GM18526 (cell line): Measurements from ENCODE around the gene KRTAP5-8.

Experiments
- POLR2A ChIP-seq: IDR thresholded peaks from 3 replicates; pipeline ENCODE4 v1.6.1; 2011; ENCODE audit not compliant: insufficient read length; ENCODE audit errors: extremely low read depth

Gene KRTAP5-8

DNA sequence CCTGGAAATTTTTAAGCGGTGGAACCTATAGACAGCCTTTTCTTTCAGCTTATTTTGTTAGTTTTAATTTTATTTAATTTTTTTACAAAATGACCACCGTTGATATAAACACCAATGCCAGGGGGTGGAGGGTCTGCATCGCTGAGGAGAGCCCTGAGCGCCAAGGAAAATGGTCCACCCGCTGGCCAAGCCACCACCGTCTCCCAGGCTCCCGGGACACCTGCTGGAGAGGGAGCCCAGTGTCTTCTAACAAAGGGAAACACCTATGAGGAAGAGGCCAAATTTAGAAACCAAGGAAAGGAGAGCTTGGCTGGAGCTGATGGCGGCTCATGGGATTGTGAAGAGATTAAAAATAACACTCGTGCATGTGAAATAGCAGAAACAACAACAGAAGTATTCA is 288 bp upstream of the KRTAP5-8 start:
- TF ChIP-seq POLR2A = no peak

DNA sequence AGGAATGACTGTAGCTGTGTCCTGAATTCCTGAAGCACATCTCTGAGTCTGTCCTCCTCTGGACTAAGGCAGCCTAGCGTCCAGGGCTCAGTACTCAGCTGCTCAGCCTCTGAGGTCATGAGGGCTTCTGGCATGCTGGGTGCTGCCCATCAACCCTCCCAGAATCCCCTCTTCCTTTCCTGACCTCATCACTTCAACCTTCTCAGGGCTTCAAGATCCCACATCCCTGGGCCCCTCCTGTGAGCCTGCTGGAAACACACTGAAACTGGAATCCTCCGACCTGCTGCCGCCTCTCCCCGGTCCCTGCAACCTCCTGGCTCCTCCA is 803 bp downstream of the KRTAP5-8 start:
- TF ChIP-seq POLR2A = no peak

DNA sequence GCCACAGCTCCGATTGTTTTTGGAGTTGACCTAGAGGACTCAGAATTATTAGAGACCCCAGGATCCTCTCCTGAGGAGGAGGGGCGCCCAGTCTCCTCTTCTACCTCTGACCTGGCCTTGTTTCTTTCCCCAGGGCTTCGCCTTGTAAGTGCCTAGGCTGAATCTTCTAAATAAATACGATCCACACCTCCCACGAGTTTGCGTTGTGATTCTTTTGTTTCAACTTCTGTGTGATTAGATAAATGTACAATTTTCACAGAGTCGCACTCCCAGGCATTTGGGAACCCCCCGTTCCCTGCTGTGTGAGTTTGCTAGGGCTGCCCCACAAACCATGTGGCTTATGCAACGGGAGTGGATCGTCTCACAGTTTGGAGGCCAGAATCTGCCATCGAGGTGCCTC is 1.2 kb downstream of the KRTAP5-8 start:
- TF ChIP-seq POLR2A = no peak

DNA sequence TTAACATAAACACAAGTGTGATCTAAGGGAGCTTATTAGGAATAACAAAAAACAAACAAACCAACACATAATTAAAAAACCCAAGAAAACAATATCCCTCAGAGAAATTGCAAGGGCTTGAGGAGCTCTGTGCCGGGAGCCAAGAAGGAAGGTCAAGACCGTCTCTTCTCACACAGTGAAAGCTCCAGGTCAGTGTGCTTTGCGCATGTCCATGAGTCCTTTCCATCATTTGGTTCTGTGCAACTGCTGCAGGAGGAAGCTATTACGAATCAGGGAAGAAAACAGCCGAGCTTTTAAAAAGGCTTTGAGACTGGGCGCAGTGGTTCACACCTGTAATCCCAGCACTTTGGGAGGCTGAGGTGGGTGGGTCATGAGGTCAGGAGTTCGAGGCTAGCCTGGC is 4.6 kb downstream of the KRTAP5-8 start:
- no peak for TF ChIP-seq POLR2A

DNA sequence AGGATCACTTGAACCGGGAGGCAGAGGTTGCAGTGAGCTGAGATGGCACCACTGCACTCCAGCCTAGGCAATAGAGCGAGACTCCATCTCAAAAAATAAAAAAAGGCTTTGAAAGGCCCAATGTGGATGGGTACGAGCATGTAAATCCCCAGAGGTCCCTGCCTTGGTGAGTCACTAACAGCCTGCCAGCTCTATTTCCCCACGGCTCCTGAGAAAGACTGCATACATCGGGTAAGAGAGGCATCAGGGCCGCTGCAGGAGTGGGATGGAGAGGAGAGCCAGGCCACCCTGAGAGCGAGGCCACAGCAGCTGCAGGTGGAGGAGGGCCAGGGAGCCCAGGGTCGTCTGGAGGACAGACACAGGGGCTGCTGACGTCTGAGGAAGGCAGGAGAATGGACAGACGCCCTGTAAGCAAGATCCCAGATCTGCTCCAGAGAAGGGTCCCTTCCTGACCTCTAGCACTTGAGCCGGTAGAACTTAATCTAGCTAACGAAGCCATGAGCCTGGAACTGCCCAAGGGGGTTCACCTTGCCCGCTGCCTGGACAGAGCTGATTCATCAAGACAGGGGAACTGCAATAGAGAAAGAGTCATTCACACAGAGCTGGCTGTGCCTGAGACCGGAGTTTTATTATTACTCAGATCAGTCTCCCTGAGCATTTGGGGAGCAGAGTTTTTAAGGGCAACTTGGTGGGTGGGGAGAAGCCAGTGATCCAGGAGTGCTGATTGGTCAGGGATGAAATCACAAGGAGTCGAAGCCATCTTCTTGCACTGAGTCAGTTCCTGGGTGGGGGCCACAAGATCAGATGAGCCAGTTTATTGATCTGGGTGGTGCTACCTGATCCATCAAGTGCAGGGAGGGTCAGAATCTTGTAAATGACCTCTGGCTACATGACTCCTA is 5.3 kb downstream of the KRTAP5-8 start:
- no peak for TF ChIP-seq POLR2A

DNA sequence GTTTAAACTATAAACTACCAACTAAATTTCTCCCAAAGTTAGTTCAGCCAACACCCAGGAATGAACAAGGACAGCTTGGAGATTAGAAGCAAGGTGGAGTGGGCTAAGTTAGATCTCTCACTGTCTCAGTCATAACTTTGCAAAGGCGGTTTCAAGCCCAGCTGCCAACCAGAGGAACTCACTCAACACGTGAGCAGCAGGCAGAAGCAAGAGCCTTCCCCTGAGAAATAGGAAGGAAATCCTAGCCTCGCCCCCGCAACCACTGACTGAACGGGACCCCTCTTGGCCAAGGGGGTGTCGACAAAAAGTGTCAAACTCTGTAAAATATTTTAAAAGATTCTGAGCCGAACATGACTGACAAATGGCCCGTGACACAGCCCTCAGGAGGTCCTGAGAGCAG is 6.0 kb downstream of the KRTAP5-8 start:
- TF ChIP-seq POLR2A = no peak

DNA sequence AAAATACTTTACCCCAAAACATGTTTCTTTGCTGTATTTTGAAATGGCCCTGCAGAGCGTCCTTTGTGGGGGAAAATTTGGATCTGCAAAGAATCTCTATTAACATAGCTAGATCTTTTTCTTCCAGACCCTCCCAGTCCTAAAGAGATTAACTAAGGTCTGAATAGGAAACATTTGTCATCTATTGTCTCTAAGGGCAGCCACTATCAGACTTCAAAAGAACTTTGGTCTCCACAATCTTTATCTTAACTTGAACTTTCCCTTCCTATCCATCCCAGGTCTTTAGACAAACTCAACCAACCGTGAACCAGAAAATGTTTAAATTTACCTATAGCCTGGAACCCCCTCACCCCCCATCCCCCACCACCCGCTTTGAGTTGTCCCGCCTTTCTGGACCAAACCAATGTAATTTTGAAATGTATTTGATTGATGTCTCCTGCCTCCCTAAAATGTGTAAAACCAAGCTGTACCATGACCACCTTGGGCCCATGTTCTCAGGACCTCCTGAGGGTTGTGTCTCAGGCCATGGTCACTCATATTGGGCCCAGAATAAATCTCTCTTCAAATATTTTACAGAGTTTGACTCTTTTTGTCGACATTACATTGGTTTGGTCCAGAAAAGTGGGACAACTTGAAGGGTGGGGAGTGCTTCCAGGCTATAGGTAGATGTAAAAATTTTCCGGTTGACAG is 6.8 kb downstream of the KRTAP5-8 start:
- TF ChIP-seq POLR2A = no peak

DNA sequence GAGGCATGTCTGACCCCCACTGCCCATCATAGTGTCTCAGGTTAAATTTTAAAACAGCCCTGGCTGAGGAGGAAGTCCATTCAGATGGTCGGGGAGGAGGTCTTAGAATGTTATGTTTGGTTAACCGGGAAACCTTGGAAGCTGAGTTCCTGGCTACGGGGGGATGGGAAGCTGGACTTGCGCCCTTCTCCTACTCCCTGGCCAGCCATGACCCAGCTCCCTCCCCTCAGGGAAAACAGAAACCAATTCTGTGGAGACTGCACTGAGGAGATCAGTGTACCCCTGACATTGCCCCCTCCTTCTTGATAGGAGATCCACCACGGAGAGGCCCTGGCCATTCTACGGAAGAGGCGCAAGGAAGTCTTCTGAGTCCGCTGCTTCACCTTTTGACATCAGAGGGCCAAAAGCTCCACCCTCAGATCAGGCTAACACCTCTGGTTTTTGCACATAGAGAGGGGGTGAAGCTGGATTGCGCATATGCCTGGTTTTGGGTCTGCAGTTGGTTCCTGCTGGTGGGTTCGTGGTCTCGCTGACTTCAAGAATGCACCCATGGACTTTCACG is 7.7 kb downstream of the KRTAP5-8 start:
- TF ChIP-seq POLR2A = no peak

DNA sequence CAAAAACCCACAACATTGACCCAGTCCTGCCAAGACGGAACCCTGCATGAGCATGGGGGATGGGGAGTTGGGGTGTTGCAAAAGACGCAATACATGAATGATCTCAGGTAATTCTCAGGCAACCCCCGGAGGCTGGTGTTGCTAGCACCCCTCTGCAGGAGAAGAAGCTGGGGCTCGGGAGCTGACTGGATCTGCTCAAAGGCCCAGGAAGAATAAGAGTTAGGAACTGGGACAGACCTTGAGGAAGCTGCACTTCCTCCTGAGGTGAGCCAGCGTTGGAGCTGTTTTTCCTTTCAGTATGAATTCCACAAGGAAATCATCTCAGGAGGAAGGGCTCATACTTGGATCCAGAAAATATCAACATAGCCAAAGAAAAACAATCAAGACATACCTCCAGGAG is 10.3 kb downstream of the KRTAP5-8 start, which contains the start of gene KRTAP5-9:
TSS of gene KRTAP5-9 (plus strand) at position 301 of the 400 bp plus-strand sequence. CDS start 238 bp downstream, outside the sequence.
- TF ChIP-seq POLR2A = no peak

DNA sequence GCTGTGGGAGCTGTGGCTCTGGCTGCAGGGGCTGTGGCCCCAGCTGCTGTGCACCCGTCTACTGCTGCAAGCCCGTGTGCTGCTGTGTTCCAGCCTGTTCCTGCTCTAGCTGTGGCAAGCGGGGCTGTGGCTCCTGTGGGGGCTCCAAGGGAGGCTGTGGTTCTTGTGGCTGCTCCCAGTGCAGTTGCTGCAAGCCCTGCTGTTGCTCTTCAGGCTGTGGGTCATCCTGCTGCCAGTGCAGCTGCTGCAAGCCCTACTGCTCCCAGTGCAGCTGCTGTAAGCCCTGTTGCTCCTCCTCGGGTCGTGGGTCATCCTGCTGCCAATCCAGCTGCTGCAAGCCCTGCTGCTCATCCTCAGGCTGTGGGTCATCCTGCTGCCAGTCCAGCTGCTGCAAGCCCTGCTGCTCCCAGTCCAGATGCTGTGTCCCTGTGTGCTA is 10.9 kb downstream of the KRTAP5-8 start:
- no peak for TF ChIP-seq POLR2A

DNA sequence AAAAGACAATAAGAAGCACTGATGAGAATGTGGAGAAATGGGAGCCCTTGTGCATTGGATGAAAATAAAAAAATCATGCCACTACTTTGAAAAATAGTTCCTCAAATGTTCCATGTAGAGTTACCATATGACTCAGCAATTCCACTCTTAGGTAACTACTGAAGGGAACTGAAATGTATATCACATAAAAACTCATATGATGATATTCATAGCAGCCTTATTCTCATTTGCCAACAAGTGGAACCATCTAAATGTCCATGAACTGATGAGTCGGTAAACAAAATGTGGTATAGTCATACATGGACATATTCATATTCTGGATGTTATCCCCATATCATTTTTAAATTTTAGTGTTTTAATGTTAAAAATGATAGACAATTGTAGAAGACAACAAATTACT is 13.9 kb downstream of the KRTAP5-8 start:
- TF ChIP-seq POLR2A = no peak

DNA sequence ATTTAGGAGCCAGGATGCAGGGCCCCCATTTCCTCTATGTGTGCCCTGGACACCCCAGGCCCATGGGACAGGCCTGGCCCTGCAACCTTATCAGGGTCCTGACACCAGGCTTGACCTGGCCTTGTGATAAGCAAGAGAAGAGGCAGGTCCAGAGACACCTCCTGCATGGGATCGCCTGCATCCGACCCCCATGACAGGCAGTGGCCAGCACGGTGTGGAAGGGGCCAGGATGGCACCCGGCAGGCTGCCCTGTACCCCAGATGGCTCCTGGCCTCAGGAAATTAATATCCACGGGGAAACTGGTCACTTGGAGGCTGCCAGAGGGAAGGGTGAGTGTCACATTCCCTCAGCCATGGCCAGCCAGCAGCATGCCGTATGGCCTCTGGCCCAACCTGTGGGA is 17.2 kb downstream of the KRTAP5-8 start:
- no peak for TF ChIP-seq POLR2A

DNA sequence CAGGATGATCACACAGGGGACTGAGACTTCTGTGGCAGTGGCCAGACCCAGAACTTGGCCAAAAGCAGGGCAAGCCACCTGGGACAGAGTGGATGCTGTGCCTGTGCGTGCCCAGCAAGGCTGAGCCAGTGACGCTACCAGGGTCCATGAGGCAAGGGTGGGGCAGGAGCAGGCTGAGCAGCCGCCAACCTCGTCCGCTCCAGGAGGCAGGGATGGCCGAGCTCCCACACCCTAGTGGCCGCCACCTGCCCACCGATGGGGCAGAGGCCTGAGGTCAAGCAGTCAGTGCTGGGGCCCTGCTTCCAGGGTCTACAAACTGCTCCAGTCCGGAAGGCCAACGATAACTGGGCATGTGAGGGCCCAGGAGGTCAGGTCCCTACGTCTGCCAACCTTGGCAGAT is 17.7 kb downstream of the KRTAP5-8 start:
- no peak for TF ChIP-seq POLR2A

DNA sequence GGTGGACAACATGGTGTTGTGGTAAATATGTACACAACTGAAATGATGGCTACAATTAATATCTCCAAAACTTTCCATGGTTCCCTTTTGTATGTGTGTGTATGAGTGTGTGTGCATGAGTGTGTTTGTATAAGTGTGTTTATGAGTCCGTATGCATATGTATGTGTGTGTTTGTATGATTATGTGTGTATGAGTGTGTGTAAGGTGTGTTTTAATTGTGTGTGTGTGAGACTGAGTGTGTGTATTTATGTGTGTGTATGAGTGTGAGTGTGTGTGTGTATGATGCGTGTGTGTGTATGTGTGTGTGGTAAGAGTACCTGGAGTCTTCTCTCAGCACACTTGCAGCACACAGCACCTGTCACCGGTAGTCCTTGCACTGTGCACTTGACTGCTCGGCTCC is 18.2 kb downstream of the KRTAP5-8 start:
- TF ChIP-seq POLR2A = no peak

DNA sequence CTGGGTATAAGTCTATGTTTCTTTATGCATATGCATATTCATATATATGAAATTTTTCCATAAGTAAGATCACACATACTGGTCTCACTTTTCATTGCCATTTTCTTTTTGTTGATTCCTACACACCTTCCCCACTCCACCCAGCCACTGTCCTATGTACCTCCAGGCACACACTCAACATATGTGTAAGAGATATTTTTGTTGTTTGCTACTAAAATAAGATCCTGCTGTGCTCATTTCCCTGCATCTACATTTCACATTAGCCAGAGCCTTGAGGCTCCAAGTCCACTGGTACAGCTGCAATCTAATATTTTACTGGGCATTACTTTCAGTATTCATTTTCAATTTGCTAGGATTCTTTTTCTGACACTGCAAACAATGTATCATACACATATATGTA is 19.4 kb downstream of the KRTAP5-8 start:
- no peak for TF ChIP-seq POLR2A

DNA sequence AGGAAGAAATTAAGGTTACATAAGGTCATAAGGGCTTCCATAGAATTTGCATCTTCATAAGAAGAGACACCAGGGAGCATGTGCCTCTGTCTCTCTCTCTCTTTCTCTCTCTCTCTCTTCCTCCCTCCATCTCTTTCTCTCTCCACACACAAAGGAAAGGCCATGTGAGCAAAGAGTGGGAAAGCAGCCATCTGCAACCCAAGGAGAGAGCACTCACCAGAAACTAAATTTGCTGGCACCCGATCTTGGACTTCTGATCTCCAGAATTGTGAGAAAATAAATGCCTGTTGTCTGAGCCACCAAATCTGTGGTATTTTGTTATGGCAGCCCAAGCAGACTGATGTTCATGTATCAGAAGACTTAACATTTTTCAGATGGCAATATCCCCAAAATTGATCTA is 21.2 kb downstream of the KRTAP5-8 start:
- no peak for TF ChIP-seq POLR2A
